Naive B cell (primary cell): ENCODE measurements around the gene TMEM123. TPM values are rescaled to one million over a fixed set of nuclear protein-coding genes. Genes with fewer than 3 reads are reported as not detected.

Experiments
- ATAC-seq, 2 donors: fragments of 150-1000 bp; cut with Tn5 transposase; 2 replicates each; pipeline ENCODE4 v1.10.0; 2021; ENCODE audit warnings: low read depth in 2 of 2, mild to moderate bottlenecking in 2 of 2, moderate library complexity in 2 of 2
- DNase-seq: peaks from one replicate; pipeline ENCODE4 v3.0.0; 2022
- H3K27ac Mint-ChIP-seq, 6 donors: one replicate each; pipeline ENCODE4 v1.8.0; 2020 to 2022; ENCODE audit warnings: mild to moderate bottlenecking in 6 of 6, mixed read lengths in 6 of 6, moderate library complexity in 5 of 6, inconsistent platforms in 2 of 6
- H3K27me3 Mint-ChIP-seq, 3 donors: one replicate each; pipeline ENCODE4 v1.8.0; 2021 to 2022; ENCODE audit warnings: mixed read lengths in 3 of 3, mild to moderate bottlenecking in 1 of 3
- H3K36me3 Mint-ChIP-seq, 2 donors: one replicate each; pipeline ENCODE4 v1.8.0; 2020 to 2022; ENCODE audit warnings: mixed read lengths in 2 of 2, inconsistent platforms in 1 of 2, mild to moderate bottlenecking in 1 of 2
- H3K4me1 Mint-ChIP-seq, 3 donors: one replicate each; pipeline ENCODE4 v1.8.0; 2020 to 2022; ENCODE audit warnings: mixed read lengths in 3 of 3, inconsistent platforms in 1 of 3, mild to moderate bottlenecking in 1 of 3, moderate library complexity in 1 of 3
- H3K4me3 Mint-ChIP-seq, 8 donors: one replicate each; pipeline ENCODE4 v1.8.0; 2020 to 2022; ENCODE audit warnings: mild to moderate bottlenecking in 8 of 8, mixed read lengths in 8 of 8, moderate library complexity in 8 of 8, inconsistent platforms in 2 of 8
- H3K9me3 Mint-ChIP-seq, 7 donors: one replicate each; pipeline ENCODE4 v1.8.0; 2020 to 2022; ENCODE audit warnings: mixed read lengths in 7 of 7, mild to moderate bottlenecking in 5 of 7, inconsistent platforms in 2 of 7, moderate library complexity in 1 of 7
- polyA plus RNA-seq, 6 donors: library from polyadenylated mRNA; unstranded; fragments of 300-500 nt; fragmentation: Illumina TruSeq; gene quantifications; one replicate each; pipeline ENCODE4 v1.2.3, GENCODE V29; 2021; ENCODE audit warnings: low read depth in 6 of 6

Gene TMEM123
- polyA plus RNA-seq, 6 donors from 2014 or later: 429 to 518 (median 477) TPM

GRCh38 chr11:102426000-102426399, 26.6 kb downstream of the TMEM123 start:
- ATAC-seq: no peak
- H3K9me3 Mint-ChIP-seq: no peaks in the 10 kb centered on the region
- H3K27me3 Mint-ChIP-seq: no peaks in the 10 kb centered on the region
- peak overlapping the region in 3 of 6 donors; percentile 51 to 70 (median 54) for H3K27ac Mint-ChIP-seq
- H3K4me3 Mint-ChIP-seq: no peak overlapping the region
- peaks cover 52 to 68% (median 59%) of the 10 kb centered on the region in 3 donors for H3K4me1 Mint-ChIP-seq
- DNase-seq: no peak
- H3K36me3 Mint-ChIP-seq: peaks cover 4 to 15% of the 10 kb centered on the region in 2 donors

- ATAC-seq (no peak), DNase-seq (no peak)
- peak overlapping the region in 1 of 6 donors; percentile 20 for H3K27ac Mint-ChIP-seq
- no peak overlapping the region for H3K4me3 Mint-ChIP-seq
- no peaks in the 10 kb centered on the region for H3K27me3 Mint-ChIP-seq
- peaks cover 8 to 15% of the 10 kb centered on the region in 2 donors for H3K36me3 Mint-ChIP-seq
- peaks cover 0 to 3% (median 0%) of the 10 kb centered on the region in 7 donors for H3K9me3 Mint-ChIP-seq
- H3K4me1 Mint-ChIP-seq: peaks cover 39 to 64% (median 58%) of the 10 kb centered on the region in 3 donors
These were observed 28.6 kb downstream of the TMEM123 start for GRCh38 chr11:102423936-102424335.

GRCh38 chr11:102422817-102423712, 29.5 kb downstream of the TMEM123 start:
- Mint-ChIP-seq H3K4me1 (peaks cover 43 to 63% (median 58%) of the 10 kb centered on the region in 3 donors), H3K9me3 (peaks cover 0 to 8% (median 2%) of the 10 kb centered on the region in 7 donors), H3K4me3 (peak overlapping the region in 1 of 8 donors; percentile 29), H3K27ac (peak overlapping the region in 4 of 6 donors; percentile 7 to 52 (median 23)), H3K36me3 (peaks cover 17 to 22% of the 10 kb centered on the region in 2 donors), H3K27me3 (no peaks in the 10 kb centered on the region)
- ATAC-seq (peak in 1 of 2 donors; percentile 30), DNase-seq (no peak)

GRCh38 chr11:102421261-102421660, 31.3 kb downstream of the TMEM123 start:
- ATAC-seq (no peak), DNase-seq (no peak)
- Mint-ChIP-seq H3K4me1 (peaks cover 53 to 73% (median 70%) of the 10 kb centered on the region in 3 donors), H3K36me3 (peaks cover 24 to 26% of the 10 kb centered on the region in 2 donors), H3K27me3 (no peaks in the 10 kb centered on the region), H3K4me3 (no peak overlapping the region), H3K9me3 (peaks cover 0 to 20% (median 6%) of the 10 kb centered on the region in 7 donors), H3K27ac (peak overlapping the region in 2 of 6 donors; percentile 81 to 87)

- Mint-ChIP-seq H3K27ac (peak overlapping the region in 2 of 6 donors; percentile 81 to 87), H3K27me3 (no peaks in the 10 kb centered on the region), H3K9me3 (peaks cover 0 to 24% (median 10%) of the 10 kb centered on the region in 7 donors), H3K4me3 (no peak overlapping the region), H3K4me1 (peaks cover 57 to 76% (median 70%) of the 10 kb centered on the region in 3 donors), H3K36me3 (peaks cover 24 to 26% of the 10 kb centered on the region in 2 donors)
- DNase-seq (no peak), ATAC-seq (no peak)
These were observed 32.0 kb downstream of the TMEM123 start for GRCh38 chr11:102420547-102420946.

GRCh38 chr11:102419181-102419580, 33.4 kb downstream of the TMEM123 start:
- DNase-seq: no peak
- ATAC-seq: no peak
- Mint-ChIP-seq H3K36me3 (peaks cover 24 to 26% of the 10 kb centered on the region in 2 donors), H3K4me1 (peaks cover 63 to 82% (median 78%) of the 10 kb centered on the region in 3 donors), H3K27me3 (no peaks in the 10 kb centered on the region), H3K27ac (peak overlapping the region in 1 of 6 donors; percentile 74), H3K9me3 (peaks cover 0 to 24% (median 10%) of the 10 kb centered on the region in 7 donors), H3K4me3 (no peak overlapping the region)

- Mint-ChIP-seq H3K9me3 (peaks cover 0 to 24% (median 10%) of the 10 kb centered on the region in 7 donors), H3K4me1 (peaks cover 53 to 76% (median 70%) of the 10 kb centered on the region in 3 donors), H3K27me3 (no peaks in the 10 kb centered on the region), H3K36me3 (peaks cover 24 to 26% of the 10 kb centered on the region in 2 donors), H3K4me3 (peak overlapping the region in 7 of 8 donors; percentile 11 to 74 (median 44)), H3K27ac (peak overlapping the region in 5 of 6 donors; percentile 39 to 88 (median 67))
- DNase-seq (no peak), ATAC-seq (peak; percentile 21 to 40)
These were observed 35.6 kb downstream of the TMEM123 start for GRCh38 chr11:102416976-102417375.

- Mint-ChIP-seq H3K4me3 (peak overlapping the region in 7 of 8 donors; percentile 13 to 64 (median 40)), H3K27ac (peak overlapping the region; percentile 8 to 79 (median 58)), H3K27me3 (no peaks in the 10 kb centered on the region), H3K4me1 (peaks cover 56 to 76% (median 69%) of the 10 kb centered on the region in 3 donors), H3K9me3 (peaks cover 0 to 24% (median 10%) of the 10 kb centered on the region in 7 donors), H3K36me3 (peaks cover 24 to 29% of the 10 kb centered on the region in 2 donors)
- DNase-seq (no peak), ATAC-seq (no peak)
These were observed 37.2 kb downstream of the TMEM123 start for GRCh38 chr11:102415304-102415916.

- ATAC-seq: no peak
- Mint-ChIP-seq H3K36me3 (peaks cover 24 to 34% of the 10 kb centered on the region in 2 donors), H3K4me1 (peaks cover 53 to 73% (median 63%) of the 10 kb centered on the region in 3 donors), H3K27ac (peak overlapping the region in 2 of 6 donors; percentile 7 to 15), H3K27me3 (no peaks in the 10 kb centered on the region), H3K9me3 (peaks cover 0 to 24% (median 10%) of the 10 kb centered on the region in 7 donors), H3K4me3 (peak overlapping the region in 3 of 8 donors; percentile 10 to 38 (median 26))
- no peak for DNase-seq
These were observed 38.0 kb downstream of the TMEM123 start for GRCh38 chr11:102414559-102414958.

GRCh38 chr11:102413497-102413896, 39.1 kb downstream of the TMEM123 start:
- DNase-seq: no peak
- no peak overlapping the region for H3K4me3 Mint-ChIP-seq
- H3K27me3 Mint-ChIP-seq: no peaks in the 10 kb centered on the region
- peaks cover 13 to 25% of the 10 kb centered on the region in 2 donors for H3K36me3 Mint-ChIP-seq
- peaks cover 0 to 17% (median 8%) of the 10 kb centered on the region in 7 donors for H3K9me3 Mint-ChIP-seq
- H3K27ac Mint-ChIP-seq: no peak overlapping the region
- H3K4me1 Mint-ChIP-seq: peaks cover 45 to 68% (median 60%) of the 10 kb centered on the region in 3 donors
- no peak for ATAC-seq

GRCh38 chr11:102411142-102411541, 41.4 kb downstream of the TMEM123 start:
- Mint-ChIP-seq H3K9me3 (peaks cover 0 to 3% (median 0%) of the 10 kb centered on the region in 7 donors), H3K36me3 (peaks cover 0 to 8% of the 10 kb centered on the region in 2 donors), H3K27me3 (no peaks in the 10 kb centered on the region), H3K27ac (peak overlapping the region in 3 of 6 donors; percentile 21 to 78 (median 53)), H3K4me3 (no peak overlapping the region), H3K4me1 (peaks cover 38 to 61% (median 56%) of the 10 kb centered on the region in 3 donors)
- DNase-seq: no peak
- no peak for ATAC-seq

GRCh38 chr11:102410382-102410784, 42.2 kb downstream of the TMEM123 start:
- peaks cover 32 to 56% (median 55%) of the 10 kb centered on the region in 3 donors for H3K4me1 Mint-ChIP-seq
- DNase-seq (no peak), ATAC-seq (no peak)
- H3K9me3 Mint-ChIP-seq: no peaks in the 10 kb centered on the region
- H3K36me3 Mint-ChIP-seq: peaks cover 0 to 16% of the 10 kb centered on the region in 2 donors
- peak overlapping the region in 3 of 6 donors; percentile 0 to 39 (median 5) for H3K27ac Mint-ChIP-seq
- no peak overlapping the region for H3K4me3 Mint-ChIP-seq
- H3K27me3 Mint-ChIP-seq: no peaks in the 10 kb centered on the region

GRCh38 chr11:102408339-102408738, 44.2 kb downstream of the TMEM123 start:
- ATAC-seq (no peak), DNase-seq (no peak)
- H3K36me3 Mint-ChIP-seq: peaks cover 0 to 17% of the 10 kb centered on the region in 2 donors
- peaks cover 15 to 48% (median 43%) of the 10 kb centered on the region in 3 donors for H3K4me1 Mint-ChIP-seq
- peak overlapping the region in 4 of 6 donors; percentile 44 to 83 (median 62) for H3K27ac Mint-ChIP-seq
- H3K4me3 Mint-ChIP-seq: no peak overlapping the region
- no peaks in the 10 kb centered on the region for H3K27me3 Mint-ChIP-seq
- no peaks in the 10 kb centered on the region for H3K9me3 Mint-ChIP-seq
